ENCODE data around the gene CYP2A6. TPM values are rescaled to one million over a fixed set of nuclear protein-coding genes. Genes with fewer than 3 reads are reported as not detected.
"Not testable (repeated sequence)": the region's sequence is repeated elsewhere in the genome, so short reads cannot be mapped to it uniquely, and the experiment has no call there.

CYP2A6 gene
- total RNA-seq, 6 donors from 2014 or later = 1.5 to 11.6 (median 2.9) TPM; not detected in 1

GRCh38 chr19:40813182-40813581 lies 37.1 kb downstream of the CYP2A6 start:
- Histone ChIP-seq H3K27ac (peak overlapping the region in 2 of 4 donors; percentile 29 to 40), H3K27me3 (no peaks in the 10 kb centered on the region), H3K36me3 (peaks cover 7 to 16% (median 12%) of the 10 kb centered on the region in 4 donors), H3K4me3 (no peak overlapping the region), H3K4me1 (peaks cover 41 to 49% (median 43%) of the 10 kb centered on the region in 4 donors), H3K9me3 (no peaks in the 10 kb centered on the region)
- DNase-seq (peak in 1 of 2 donors; percentile 61), ATAC-seq (ENCODE audit: low FRiP score in 2 of 2) (no peak)
- TF ChIP-seq POLR2A (IDR thresholded peaks at IDR 0.05) (no peak), POLR2AphosphoS5 (IDR thresholded peaks at IDR 0.05) (no peak), EP300 (IDR thresholded peaks at IDR 0.05) (no peak)
- TF ChIP-seq, protein P1, sequence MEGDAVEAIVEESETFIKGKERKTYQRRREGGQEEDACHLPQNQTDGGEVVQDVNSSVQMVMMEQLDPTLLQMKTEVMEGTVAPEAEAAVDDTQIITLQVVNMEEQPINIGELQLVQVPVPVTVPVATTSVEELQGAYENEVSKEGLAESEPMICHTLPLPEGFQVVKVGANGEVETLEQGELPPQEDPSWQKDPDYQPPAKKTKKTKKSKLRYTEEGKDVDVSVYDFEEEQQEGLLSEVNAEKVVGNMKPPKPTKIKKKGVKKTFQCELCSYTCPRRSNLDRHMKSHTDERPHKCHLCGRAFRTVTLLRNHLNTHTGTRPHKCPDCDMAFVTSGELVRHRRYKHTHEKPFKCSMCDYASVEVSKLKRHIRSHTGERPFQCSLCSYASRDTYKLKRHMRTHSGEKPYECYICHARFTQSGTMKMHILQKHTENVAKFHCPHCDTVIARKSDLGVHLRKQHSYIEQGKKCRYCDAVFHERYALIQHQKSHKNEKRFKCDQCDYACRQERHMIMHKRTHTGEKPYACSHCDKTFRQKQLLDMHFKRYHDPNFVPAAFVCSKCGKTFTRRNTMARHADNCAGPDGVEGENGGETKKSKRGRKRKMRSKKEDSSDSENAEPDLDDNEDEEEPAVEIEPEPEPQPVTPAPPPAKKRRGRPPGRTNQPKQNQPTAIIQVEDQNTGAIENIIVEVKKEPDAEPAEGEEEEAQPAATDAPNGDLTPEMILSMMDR (IDR thresholded peaks at IDR 0.05) = no peak
- 32 to 40% methylated on average over 3 to 4 of the region's 4 CpGs for WGBS, 2 donors

DNA sequence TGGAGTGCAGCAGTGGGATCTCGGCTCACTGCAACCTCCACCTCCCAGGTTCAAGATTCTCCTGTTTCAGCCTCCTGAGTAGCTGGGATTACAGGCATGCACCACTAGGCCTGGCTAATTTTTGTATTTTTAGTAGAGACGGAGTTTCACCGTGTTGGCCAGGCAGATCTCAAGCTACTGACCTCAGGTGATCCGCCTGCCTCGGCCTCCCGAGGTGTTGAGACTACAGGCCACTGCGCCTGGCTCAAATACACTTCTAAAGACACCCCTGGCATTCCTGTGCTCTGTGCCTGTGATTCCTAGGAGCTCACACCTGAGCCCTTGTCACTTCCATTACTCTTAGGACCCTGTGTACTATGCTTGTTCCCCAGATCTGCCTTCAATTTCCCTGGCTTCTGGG lies 37.7 kb downstream of the CYP2A6 start:
- DNase-seq; H3K4me3 ChIP-seq; ATAC-seq (ENCODE audit: low FRiP score in 2 of 2); H3K27me3 ChIP-seq; H3K9me3 ChIP-seq: not testable (repeated sequence)
- 85 to 86% methylated on average over 3 to 7 of the region's 7 CpGs for WGBS, 2 donors
- peaks cover 13 to 22% (median 18%) of the 10 kb centered on the region in 4 donors for H3K36me3 ChIP-seq
- peaks cover 47 to 54% (median 49%) of the 10 kb centered on the region in 4 donors for H3K4me1 ChIP-seq
- H3K27ac ChIP-seq = peak overlapping the region in 1 of 4 donors; percentile 40

DNA sequence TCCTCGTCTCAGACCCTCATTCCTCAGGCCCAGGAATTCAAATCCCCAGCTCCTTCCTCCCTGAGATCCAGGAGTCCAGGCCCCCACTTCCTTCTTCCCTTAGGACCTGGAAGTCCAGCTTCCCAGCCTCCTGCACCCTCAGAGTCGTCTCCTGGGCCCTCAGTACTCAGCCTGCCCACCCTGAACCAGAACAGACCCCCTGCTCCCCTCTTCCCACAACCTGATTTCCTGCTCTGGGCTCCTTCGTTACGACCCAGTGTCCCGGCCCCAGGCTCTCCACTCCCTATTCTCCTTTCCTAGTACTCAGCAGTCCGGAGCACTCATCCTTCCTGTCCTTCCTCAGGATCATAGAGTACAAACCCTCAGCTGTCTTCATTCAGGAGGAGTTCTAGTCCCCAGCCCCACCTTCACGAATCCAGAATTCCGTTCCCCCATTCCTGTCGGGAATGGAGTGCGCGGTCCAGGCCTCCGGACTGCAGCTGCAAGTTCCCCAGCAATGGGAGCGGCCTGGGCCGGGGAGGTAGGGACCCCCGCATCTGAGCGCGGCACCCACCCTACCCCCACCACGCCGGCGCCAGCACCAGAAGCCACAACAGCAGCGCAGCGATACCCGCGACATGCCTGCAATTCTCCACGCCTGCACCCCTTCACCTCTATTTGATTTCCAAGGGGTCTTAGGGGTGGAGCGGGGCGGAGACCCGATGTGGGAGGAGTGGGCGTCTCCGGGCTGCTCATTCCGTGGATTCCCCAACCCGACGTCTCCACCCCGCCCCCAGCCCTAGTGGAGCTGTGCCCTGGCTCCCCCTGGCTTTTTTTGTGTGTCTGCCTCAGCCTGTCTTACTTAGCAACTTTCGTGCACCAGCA lies 38.5 kb downstream of the CYP2A6 start:
- TF ChIP-seq, protein P1 (IDR thresholded peaks at IDR 0.05) = no peak
- no peak for TF ChIP-seq EP300 (IDR thresholded peaks at IDR 0.05)
- no peak for TF ChIP-seq POLR2AphosphoS5 (IDR thresholded peaks at IDR 0.05)
- no peak for TF ChIP-seq POLR2A (IDR thresholded peaks at IDR 0.05)
- WGBS, 2 donors = 25 to 34% methylated on average over 28 to 35 of the region's 35 CpGs
- Histone ChIP-seq H3K4me1 (peaks cover 55 to 63% (median 57%) of the 10 kb centered on the region in 4 donors), H3K27me3 (no peaks in the 10 kb centered on the region), H3K27ac (peak overlapping the region; percentile 76 to 82 (median 80)), H3K36me3 (peaks cover 14 to 30% (median 24%) of the 10 kb centered on the region in 4 donors), H3K9me3 (no peaks in the 10 kb centered on the region), H3K4me3 (peak overlapping the region in 3 of 4 donors; percentile 41 to 56 (median 49))
- ATAC-seq (ENCODE audit: low FRiP score in 2 of 2) (no peak), DNase-seq (peak in 1 of 2 donors; percentile 76)

- H3K27me3 ChIP-seq, H3K9me3 ChIP-seq: not testable (repeated sequence)
- H3K4me1 ChIP-seq = peaks cover 64 to 72% (median 66%) of the 10 kb centered on the region in 4 donors
- peak overlapping the region; percentile 25 to 56 (median 45) for H3K4me3 ChIP-seq
- H3K36me3 ChIP-seq = peaks cover 14 to 30% (median 26%) of the 10 kb centered on the region in 4 donors
- TF ChIP-seq POLR2A (IDR thresholded peaks at IDR 0.05) (peak in 1 of 4 donors; percentile 49), POLR2AphosphoS5 (IDR thresholded peaks at IDR 0.05) (peak; percentile 22 to 47)
- TF ChIP-seq, protein P1 (IDR thresholded peaks at IDR 0.05) = peak in 2 of 6 experiments; percentile 19 to 23
- WGBS, 2 donors = 0 to 1% methylated on average over 18 to 23 of the region's 65 CpGs
- peak; percentile 94 to 95 for ATAC-seq (ENCODE audit: low FRiP score in 2 of 2)
- peak overlapping the region; percentile 76 to 82 (median 80) for H3K27ac ChIP-seq
- DNase-seq = peak; percentile 84 to 94
Observed at GRCh38 chr19:40810649-40811408, 39.4 kb downstream of the CYP2A6 start.

GRCh38 chr19:40810160-40810559 lies 40.1 kb downstream of the CYP2A6 start:
- peak overlapping the region; percentile 76 to 82 (median 80) for H3K27ac ChIP-seq
- no peaks in the 10 kb centered on the region for H3K27me3 ChIP-seq
- WGBS, 2 donors = 65 to 77% methylated on average over 8 of the region's 14 CpGs
- H3K36me3 ChIP-seq = peaks cover 14 to 35% (median 28%) of the 10 kb centered on the region in 4 donors
- no peaks in the 10 kb centered on the region for H3K9me3 ChIP-seq
- TF ChIP-seq EP300 (IDR thresholded peaks at IDR 0.05) (no peak), POLR2A (IDR thresholded peaks at IDR 0.05) (no peak), POLR2AphosphoS5 (IDR thresholded peaks at IDR 0.05) (no peak)
- TF ChIP-seq, protein P1 (IDR thresholded peaks at IDR 0.05) = no peak
- peak overlapping the region in 3 of 4 donors; percentile 41 to 56 (median 49) for H3K4me3 ChIP-seq
- DNase-seq (no peak), ATAC-seq (ENCODE audit: low FRiP score in 2 of 2) (no peak)
- peaks cover 71 to 78% (median 73%) of the 10 kb centered on the region in 4 donors for H3K4me1 ChIP-seq

All from upper lobe of left lung (tissue), 6 donors.